ENCODE measurements around the gene PPFIA4. TPM values are rescaled to one million over a fixed set of nuclear protein-coding genes. Genes with fewer than 3 reads are reported as not detected.
"Not testable (repeated sequence)": the region's sequence is repeated elsewhere in the genome, so short reads cannot be mapped to it uniquely, and the experiment has no call there.

The PPFIA4 gene
- total and polyA plus RNA-seq, 12 donors, result 8.1 to 60.6 (median 29.9) TPM

GRCh38 chr1:202982715-202983430, 43.4 kb upstream of the PPFIA4 start:
- Histone ChIP-seq H3K27ac (no peak overlapping the region), H3K4me3 (no peak overlapping the region), H3K27me3 (peaks cover 0 to 24% (median 8%) of the 10 kb centered on the region in 7 donors), H3K4me1 (peaks cover 0 to 9% (median 0%) of the 10 kb centered on the region in 9 donors), H3K36me3 (no peaks in the 10 kb centered on the region), H3K9me3 (no peaks in the 10 kb centered on the region)
- TF ChIP-seq, protein P1, sequence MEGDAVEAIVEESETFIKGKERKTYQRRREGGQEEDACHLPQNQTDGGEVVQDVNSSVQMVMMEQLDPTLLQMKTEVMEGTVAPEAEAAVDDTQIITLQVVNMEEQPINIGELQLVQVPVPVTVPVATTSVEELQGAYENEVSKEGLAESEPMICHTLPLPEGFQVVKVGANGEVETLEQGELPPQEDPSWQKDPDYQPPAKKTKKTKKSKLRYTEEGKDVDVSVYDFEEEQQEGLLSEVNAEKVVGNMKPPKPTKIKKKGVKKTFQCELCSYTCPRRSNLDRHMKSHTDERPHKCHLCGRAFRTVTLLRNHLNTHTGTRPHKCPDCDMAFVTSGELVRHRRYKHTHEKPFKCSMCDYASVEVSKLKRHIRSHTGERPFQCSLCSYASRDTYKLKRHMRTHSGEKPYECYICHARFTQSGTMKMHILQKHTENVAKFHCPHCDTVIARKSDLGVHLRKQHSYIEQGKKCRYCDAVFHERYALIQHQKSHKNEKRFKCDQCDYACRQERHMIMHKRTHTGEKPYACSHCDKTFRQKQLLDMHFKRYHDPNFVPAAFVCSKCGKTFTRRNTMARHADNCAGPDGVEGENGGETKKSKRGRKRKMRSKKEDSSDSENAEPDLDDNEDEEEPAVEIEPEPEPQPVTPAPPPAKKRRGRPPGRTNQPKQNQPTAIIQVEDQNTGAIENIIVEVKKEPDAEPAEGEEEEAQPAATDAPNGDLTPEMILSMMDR (IDR thresholded peaks at IDR 0.05), result no peak
- 79 to 82% methylated on average over 3 of the region's 3 CpGs for WGBS, 2 donors
- ATAC-seq (no peak), DNase-seq (no peak)
- intact Hi-C loops (cut with DNase I), result loop anchor here in 1 of 10 donors (10.0 kb wide), 1 partner anchor 58 kb away; the partner anchor contains the start of gene KLHL12

GRCh38 chr1:202986120-202986519, 40.2 kb upstream of the PPFIA4 start:
- WGBS, 2 donors, result 76 to 85% methylated on average over 9 of the region's 9 CpGs

DNA sequence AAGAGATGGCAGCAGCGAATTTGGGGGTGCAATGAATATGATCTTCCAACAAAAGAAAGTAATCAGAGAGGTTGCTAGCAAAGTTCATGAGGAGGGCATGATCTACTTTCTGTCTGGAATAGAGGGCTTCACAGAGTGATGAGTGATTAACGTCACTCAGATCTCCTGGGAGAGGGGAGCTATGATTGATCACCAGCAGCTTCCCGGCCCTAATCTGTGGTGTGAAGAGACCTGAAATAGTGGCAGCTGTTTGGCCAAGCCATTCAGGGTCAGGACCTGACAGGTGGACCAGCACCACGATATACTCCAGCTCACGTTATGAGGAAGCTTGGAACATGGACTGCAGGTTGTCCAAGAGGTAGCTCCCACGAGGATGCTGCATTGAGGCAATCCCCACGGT, 39.0 kb upstream of the PPFIA4 start:
- intact Hi-C loops (cut with DNase I), result loop anchor here in 1 of 10 donors (10.0 kb wide), 1 partner anchor 62 kb away; the partner anchor contains the start of gene KLHL12
- Histone ChIP-seq H3K9me3 (peaks cover 0 to 6% (median 0%) of the 10 kb centered on the region in 11 donors), H3K27me3 (peaks cover 0 to 32% (median 0%) of the 10 kb centered on the region in 7 donors), H3K4me1 (peaks cover 0 to 23% (median 0%) of the 10 kb centered on the region in 9 donors), H3K36me3 (no peaks in the 10 kb centered on the region), H3K27ac (no peak overlapping the region), H3K4me3 (no peak overlapping the region)
- WGBS, 2 donors, result 66 to 68% methylated on average over 7 of the region's 7 CpGs
- DNase-seq, result no peak
- no peak for ATAC-seq
- TF ChIP-seq, protein P1 (IDR thresholded peaks at IDR 0.05), result no peak

More at GRCh38 chr1:202986120-202986519, 40.2 kb upstream of the PPFIA4 start:
- H3K9me3 ChIP-seq, H3K36me3 ChIP-seq, H3K4me3 ChIP-seq, ATAC-seq, H3K27ac ChIP-seq, DNase-seq: not testable (repeated sequence)
- H3K27me3 ChIP-seq, result peaks cover 0 to 27% (median 0%) of the 10 kb centered on the region in 7 donors
- H3K4me1 ChIP-seq, result peaks cover 0 to 23% (median 0%) of the 10 kb centered on the region in 9 donors
- intact Hi-C loops (cut with DNase I), result loop anchor here in 1 of 10 donors (10.0 kb wide), 1 partner anchor 61 kb away; the partner anchor contains the start of gene KLHL12

DNA sequence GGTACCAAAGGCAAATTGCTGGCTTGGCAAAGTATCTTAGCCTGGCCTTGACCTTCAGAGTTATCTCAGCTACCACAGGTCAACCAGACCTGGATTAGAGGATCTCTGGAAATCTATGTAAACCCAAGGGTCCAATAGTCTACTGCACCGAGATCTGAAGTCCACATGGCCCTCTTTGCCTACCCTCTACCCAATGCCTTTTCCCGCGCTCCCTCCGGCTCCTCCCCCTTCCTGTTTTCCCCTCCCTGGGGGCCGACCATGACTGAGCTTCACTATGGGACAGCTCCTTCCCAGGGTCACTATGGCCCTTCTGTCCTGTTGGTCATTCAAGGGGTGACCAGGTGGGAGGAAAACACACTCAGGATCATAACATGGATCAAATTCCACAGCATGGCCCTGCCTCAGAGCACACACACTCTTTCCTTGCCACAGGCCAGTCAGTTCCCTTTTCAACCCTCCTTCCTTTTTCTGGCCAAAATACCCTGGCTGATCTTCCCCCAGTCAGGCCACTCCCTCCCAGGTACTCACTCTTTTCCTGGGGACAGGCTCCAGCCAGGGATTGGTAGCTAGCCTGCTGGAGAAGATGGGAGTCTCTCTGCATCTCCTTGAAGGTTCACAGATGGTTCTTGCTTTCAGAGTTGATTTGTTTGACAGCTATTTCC, 38.2 kb upstream of the PPFIA4 start:
- no peaks in the 10 kb centered on the region for H3K36me3 ChIP-seq
- 53 to 89% methylated on average over 5 of the region's 5 CpGs for WGBS, 2 donors
- intact Hi-C loops (cut with DNase I), result loop anchor here in 1 of 10 donors (10.0 kb wide), 1 partner anchor 63 kb away; the partner anchor contains the start of gene KLHL12
- DNase-seq (no peak), ATAC-seq (no peak)
- peaks cover 0 to 32% (median 2%) of the 10 kb centered on the region in 7 donors for H3K27me3 ChIP-seq
- H3K27ac ChIP-seq, result no peak overlapping the region
- peaks cover 0 to 20% (median 0%) of the 10 kb centered on the region in 9 donors for H3K4me1 ChIP-seq
- no peak overlapping the region for H3K4me3 ChIP-seq
- H3K9me3 ChIP-seq, result peaks cover 0 to 6% (median 0%) of the 10 kb centered on the region in 11 donors
- TF ChIP-seq, protein P1 (IDR thresholded peaks at IDR 0.05), result no peak
